ENCODE results near the gene UBIAD1.

DNA sequence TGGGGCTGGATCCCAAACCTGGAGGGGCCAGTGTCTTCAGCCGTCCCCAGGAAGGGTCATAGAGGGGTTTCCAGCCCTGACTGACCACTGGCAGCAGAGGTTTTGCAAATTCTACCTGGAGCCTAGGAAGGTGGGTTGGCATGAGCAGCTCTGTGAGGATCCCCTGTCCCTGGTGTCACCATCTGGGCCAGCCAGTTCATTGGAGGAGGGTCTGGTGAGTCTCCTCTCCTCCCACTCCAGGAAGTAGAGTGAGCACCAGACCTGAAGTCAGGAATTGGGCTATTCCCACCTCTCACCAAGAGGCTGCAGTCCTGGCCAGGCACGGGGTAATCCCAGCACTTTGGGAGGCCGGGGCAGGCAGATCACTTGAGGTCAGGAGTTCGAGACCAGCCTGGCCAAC lies 57.4 kb downstream of the UBIAD1 start:
- TF ChIP-seq, protein P1, sequence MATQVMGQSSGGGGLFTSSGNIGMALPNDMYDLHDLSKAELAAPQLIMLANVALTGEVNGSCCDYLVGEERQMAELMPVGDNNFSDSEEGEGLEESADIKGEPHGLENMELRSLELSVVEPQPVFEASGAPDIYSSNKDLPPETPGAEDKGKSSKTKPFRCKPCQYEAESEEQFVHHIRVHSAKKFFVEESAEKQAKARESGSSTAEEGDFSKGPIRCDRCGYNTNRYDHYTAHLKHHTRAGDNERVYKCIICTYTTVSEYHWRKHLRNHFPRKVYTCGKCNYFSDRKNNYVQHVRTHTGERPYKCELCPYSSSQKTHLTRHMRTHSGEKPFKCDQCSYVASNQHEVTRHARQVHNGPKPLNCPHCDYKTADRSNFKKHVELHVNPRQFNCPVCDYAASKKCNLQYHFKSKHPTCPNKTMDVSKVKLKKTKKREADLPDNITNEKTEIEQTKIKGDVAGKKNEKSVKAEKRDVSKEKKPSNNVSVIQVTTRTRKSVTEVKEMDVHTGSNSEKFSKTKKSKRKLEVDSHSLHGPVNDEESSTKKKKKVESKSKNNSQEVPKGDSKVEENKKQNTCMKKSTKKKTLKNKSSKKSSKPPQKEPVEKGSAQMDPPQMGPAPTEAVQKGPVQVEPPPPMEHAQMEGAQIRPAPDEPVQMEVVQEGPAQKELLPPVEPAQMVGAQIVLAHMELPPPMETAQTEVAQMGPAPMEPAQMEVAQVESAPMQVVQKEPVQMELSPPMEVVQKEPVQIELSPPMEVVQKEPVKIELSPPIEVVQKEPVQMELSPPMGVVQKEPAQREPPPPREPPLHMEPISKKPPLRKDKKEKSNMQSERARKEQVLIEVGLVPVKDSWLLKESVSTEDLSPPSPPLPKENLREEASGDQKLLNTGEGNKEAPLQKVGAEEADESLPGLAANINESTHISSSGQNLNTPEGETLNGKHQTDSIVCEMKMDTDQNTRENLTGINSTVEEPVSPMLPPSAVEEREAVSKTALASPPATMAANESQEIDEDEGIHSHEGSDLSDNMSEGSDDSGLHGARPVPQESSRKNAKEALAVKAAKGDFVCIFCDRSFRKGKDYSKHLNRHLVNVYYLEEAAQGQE (IDR thresholded peaks at IDR 0.05; ENCODE audit: insufficient read depth in 1 of 2, low read depth in 2 of 2, low read length in 2 of 2): no peak
- no peak for TF ChIP-seq TAF1 (IDR thresholded peaks at IDR 0.05; ENCODE audit: borderline replicate concordance, insufficient read depth, low read length)
- no peak for TF ChIP-seq POLR2AphosphoS5 (IDR thresholded peaks at IDR 0.05; ENCODE audit: low read depth, low read length)
- TF ChIP-seq SIN3A (IDR thresholded peaks at IDR 0.05; ENCODE audit: borderline replicate concordance, insufficient read depth, low read length): no peak
- TF ChIP-seq FOXP2 (optimal IDR thresholded peaks at IDR 0.05; ENCODE audit: borderline replicate concordance, extremely low read depth, extremely low read length, insufficient read depth): no peak
